Right lobe of liver (tissue), 6 donors: ENCODE data around the gene DLGAP4. TPM values are rescaled to one million over a fixed set of nuclear protein-coding genes. Genes with fewer than 3 reads are reported as not detected.

Experiments used
- ATAC-seq, 4 donors: fragments of 200-7000 bp; cut with Tn5 transposase; one replicate each; pipeline ENCODE4 v1.9.1; 2020; ENCODE audit warnings: mild to moderate bottlenecking in 4 of 4, moderate library complexity in 4 of 4
- DNase-seq, 3 donors: peaks; one replicate each; pipeline ENCODE4 v3.0.0-alpha.2; 2020
- H3K27ac ChIP-seq, 3 donors: fragments of 200-600 bp; one replicate each; pipeline ENCODE4 v1.8.0; 2022
- H3K27me3 ChIP-seq, 2 donors: fragments of 200-600 bp; one replicate each; pipeline ENCODE4 v1.8.0; 2022
- H3K36me3 ChIP-seq, 4 donors: fragments of 200-600 bp; sonication (generic) in 1 of 4; one replicate each; pipeline versions ENCODE4 v1.5.1 to v1.8.0; 2017 to 2022; ENCODE audit warnings: control low read depth in 1 of 4
- H3K4me1 ChIP-seq, 4 donors: fragments of 200-600 bp; sonication (generic) in 1 of 4; one replicate each; pipeline versions ENCODE4 v1.5.1 to v1.8.0; 2017 to 2022; ENCODE audit warnings: control low read depth in 1 of 4
- H3K4me3 ChIP-seq, 3 donors: fragments of 200-600 bp; one replicate each; pipeline ENCODE4 v1.8.0; 2022
- H3K9me3 ChIP-seq, 4 donors: fragments of 200-600 bp; sonication (generic) in 1 of 4; one replicate each; pipeline versions ENCODE4 v1.5.1 to v1.8.0; 2017 to 2022; ENCODE audit warnings: control low read depth in 1 of 4
- CTCF ChIP-seq, 4 donors: fragments of 200-600 bp in 3 of 4; fragments of 450-650 bp in 1 of 4; IDR thresholded peaks; one replicate each; pipeline versions ENCODE4 v1.5.1 to v1.8.0; 2016 to 2022; ENCODE audit warnings: antibody characterized with exemption in 4 of 4, mild to moderate bottlenecking in 2 of 4
- POLR2A ChIP-seq: fragments of 450-650 bp; IDR thresholded peaks from one replicate; pipeline ENCODE4 v1.6.1; 2017; ENCODE audit warnings: antibody characterized with exemption, mild to moderate bottlenecking
- WGBS: methylation state at CpG from one replicate; pipeline ENCODE4 v1.1.6; 2018; ENCODE audit warnings: low coverage, low lambda C conversion rate; ENCODE audit not compliant: insufficient coverage; ENCODE audit errors: missing lambda C conversion rate; 5-methylcytosine and 5-hydroxymethylcytosine counted together
- intact Hi-C, 2 donors: fragments of 100-400 bp; cut with DNase I; formaldehyde crosslinking; loops; one replicate each; pipeline versions ENCODE4 v1.11.2 to v1.14.1; 2022
- total RNA-seq, 6 experiments: library from RNA; depleted of rRNA in 2 of 6; stranded (reverse); fragments of >200 nt in 2 of 6; fragmentation: NEBNext Ultra II Directional in 3 of 6; extraction: Animal tissue kit (Norgen Biotek cat#: 25700) in 3 of 6; gene quantifications; one replicate each; pipeline versions ENCODE4 v1.1.0 to v1.2.4, GENCODE V29; 2016 to 2023
- donor health status: DM: no; HTN: yes; CAD: no.
- donor health status: DM: no; HTN: no; CAD: no.
- donor health status: DM: no; HTN: no; CAD: no.
- donor health status: DM: no; HTN: yes; CAD: no.
- donor health status: DM: no; HTN: yes; CAD: no.

The DLGAP4 gene
- total RNA-seq, 6 experiments from 2014 or later = 15.5 to 35.1 (median 23.2) TPM

GRCh38 chr20:36315545-36316351 is 9.6 kb downstream of the DLGAP4 start:
- peak in 1 of 4 donors; percentile 17 for ATAC-seq
- peak in 1 of 3 donors; percentile 43 for DNase-seq
- H3K4me3 ChIP-seq = no peak overlapping the region
- no peak for TF ChIP-seq CTCF (IDR thresholded peaks at IDR 0.05)
- no peak for TF ChIP-seq POLR2A
- H3K36me3 ChIP-seq = no peaks in the 10 kb centered on the region
- no peak overlapping the region for H3K27ac ChIP-seq
- H3K27me3 ChIP-seq = no peaks in the 10 kb centered on the region
- intact Hi-C loops = no loop called here
- H3K9me3 ChIP-seq = no peaks in the 10 kb centered on the region
- no peaks in the 10 kb centered on the region for H3K4me1 ChIP-seq
- WGBS = 52% methylated on average over 3 of the region's 11 CpGs

- Histone ChIP-seq H3K4me1 (no peaks in the 10 kb centered on the region), H3K9me3 (no peaks in the 10 kb centered on the region), H3K36me3 (no peaks in the 10 kb centered on the region), H3K27ac (no peak overlapping the region), H3K27me3 (no peaks in the 10 kb centered on the region), H3K4me3 (no peak overlapping the region)
- ATAC-seq (no peak), DNase-seq (no peak)
- TF ChIP-seq CTCF (IDR thresholded peaks at IDR 0.05) = no peak
- no peak for TF ChIP-seq POLR2A
- intact Hi-C loops = no loop called here
- 58% methylated on average over 2 of the region's 3 CpGs for WGBS
These were observed 11.5 kb downstream of the DLGAP4 start for GRCh38 chr20:36317675-36318074.

- ATAC-seq (no peak), DNase-seq (no peak)
- H3K4me1 ChIP-seq = no peaks in the 10 kb centered on the region
- no peaks in the 10 kb centered on the region for H3K36me3 ChIP-seq
- WGBS = 35% methylated on average over 2 of the region's 3 CpGs
- no peaks in the 10 kb centered on the region for H3K9me3 ChIP-seq
- TF ChIP-seq CTCF (IDR thresholded peaks at IDR 0.05) = no peak
- no peak for TF ChIP-seq POLR2A
- no peaks in the 10 kb centered on the region for H3K27me3 ChIP-seq
- intact Hi-C loops = no loop called here
- H3K27ac ChIP-seq = no peak overlapping the region
- no peak overlapping the region for H3K4me3 ChIP-seq
These were observed 12.0 kb downstream of the DLGAP4 start for GRCh38 chr20:36318166-36318565.

GRCh38 chr20:36319356-36320260 is 13.5 kb downstream of the DLGAP4 start:
- Histone ChIP-seq H3K27ac (no peak overlapping the region), H3K9me3 (no peaks in the 10 kb centered on the region), H3K4me1 (no peaks in the 10 kb centered on the region), H3K27me3 (no peaks in the 10 kb centered on the region), H3K36me3 (no peaks in the 10 kb centered on the region), H3K4me3 (no peak overlapping the region)
- no peak for DNase-seq
- no peak for TF ChIP-seq POLR2A
- TF ChIP-seq CTCF (IDR thresholded peaks at IDR 0.05) = no peak
- no peak for ATAC-seq
- intact Hi-C loops = no loop called here
- 55% methylated on average over 5 of the region's 12 CpGs for WGBS
